ENCODE measurements around the gene THG1L. TPM values are rescaled to one million over a fixed set of nuclear protein-coding genes. Genes with fewer than 3 reads are reported as not detected.
A peak's percentile ranks its signal among the peaks of the same experiment; 100 is the strongest.

Gene THG1L
- total and polyA plus RNA-seq, 2 donors (not counting 1 experiment from before 2014, with no cell fraction given) = 5.1 to 14.6 TPM

DNA sequence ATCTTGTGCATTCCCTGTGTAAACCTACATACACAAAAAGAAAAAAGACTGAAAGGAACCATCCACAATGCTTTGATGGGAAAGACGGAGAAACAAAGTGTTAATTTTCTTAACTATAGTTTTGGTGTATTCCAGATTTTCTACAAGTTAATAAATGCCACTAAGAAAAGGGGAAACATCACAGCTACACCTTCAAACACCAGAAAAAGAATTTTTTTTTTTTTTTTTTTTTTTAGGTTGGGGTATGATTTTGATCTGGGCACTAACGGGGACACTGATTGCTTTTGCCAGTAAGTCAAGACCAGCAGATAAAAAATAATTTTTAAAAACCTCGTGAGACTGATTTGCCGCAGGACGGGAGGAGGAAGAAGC is 334 bp upstream of the THG1L start:
- ChIA-PET POLR2A (interaction anchor here (0.6 to 1.0 kb wide), 4 partner anchors 10 to 232 kb away, joined by 3 to 6 read pairs (median 4); no protein-coding TSS in a partner anchor), CTCF (interaction anchor here (0.7 to 5.9 kb wide), 8 partner anchors 10 to 299 kb away, joined by 3 to 46 read pairs (median 5); partner anchors contain the start of gene LSM11)
- Histone ChIP-seq H3K9me3 (ENCODE audit: control extremely low read depth in 1 of 3, control insufficient read depth in 2 of 3, insufficient read depth in 1 of 3, low read length in 2 of 3) (no peaks in the 10 kb centered on the region), H3K4me1 (ENCODE audit: control insufficient read depth in 2 of 2, insufficient read depth in 2 of 2, low read length in 2 of 2) (peaks cover 21 to 26% of the 10 kb centered on the region in 2 donors), H3K27ac (ENCODE audit: low read length in 2 of 2) (peak overlapping the region; percentile 92 to 94), H3K36me3 (replicated peaks in 1 of 2; ENCODE audit: control extremely low read depth in 1 of 2, control insufficient read depth in 1 of 2, extremely low read depth in 1 of 2, insufficient read depth in 2 of 2, low read length in 1 of 2) (peaks cover 5 to 21% of the 10 kb centered on the region in 2 experiments), H4K20me1 (ENCODE audit: control insufficient read depth, insufficient read depth, low read length, poor library complexity, severe bottlenecking) (no peaks in the 10 kb centered on the region), H2AFZ (ENCODE audit: insufficient read depth, low read depth, low read length, poor library complexity, severe bottlenecking) (peak overlapping the region; percentile 83), H3K4me3 (ENCODE audit: control extremely low read depth in 1 of 5, extremely low read depth in 1 of 5, insufficient read depth in 1 of 5, low read depth in 2 of 5, low read length in 4 of 5) (peak overlapping the region; percentile 67 to 94 (median 93)), H3K4me2 (replicated peaks; ENCODE audit: low read depth, low read length, poor library complexity, severe bottlenecking) (peak overlapping the region; percentile 73), H3K9ac (ENCODE audit: low read length) (peak overlapping the region; percentile 74), H3K79me2 (ENCODE audit: control insufficient read depth, insufficient read depth, low read length) (no peaks in the 10 kb centered on the region), H3K27me3 (replicated peaks in 1 of 4; ENCODE audit: control extremely low read depth in 1 of 4, control insufficient read depth in 3 of 4, insufficient read depth in 4 of 4, low read length in 3 of 4) (no peaks in the 10 kb centered on the region)
- no peak for ATAC-seq (ENCODE audit: low read depth)
- no peak for DNase-seq
- Mint-ChIP-seq H3K9me3 (ENCODE audit: insufficient read depth) (no peaks in the 10 kb centered on the region), H3K27me3 (no peaks in the 10 kb centered on the region), H3K27ac (peak overlapping the region; percentile 99), H3K4me1 (peaks cover 35% of the 10 kb centered on the region), H3K4me3 (peak overlapping the region; percentile 98)
- TF ChIP-seq EZH2 (IDR thresholded peaks at IDR 0.05; ENCODE audit: borderline replicate concordance, insufficient read depth, low read depth, low read length, poor library complexity, severe bottlenecking) = no peak
- TF ChIP-seq, protein P1, sequence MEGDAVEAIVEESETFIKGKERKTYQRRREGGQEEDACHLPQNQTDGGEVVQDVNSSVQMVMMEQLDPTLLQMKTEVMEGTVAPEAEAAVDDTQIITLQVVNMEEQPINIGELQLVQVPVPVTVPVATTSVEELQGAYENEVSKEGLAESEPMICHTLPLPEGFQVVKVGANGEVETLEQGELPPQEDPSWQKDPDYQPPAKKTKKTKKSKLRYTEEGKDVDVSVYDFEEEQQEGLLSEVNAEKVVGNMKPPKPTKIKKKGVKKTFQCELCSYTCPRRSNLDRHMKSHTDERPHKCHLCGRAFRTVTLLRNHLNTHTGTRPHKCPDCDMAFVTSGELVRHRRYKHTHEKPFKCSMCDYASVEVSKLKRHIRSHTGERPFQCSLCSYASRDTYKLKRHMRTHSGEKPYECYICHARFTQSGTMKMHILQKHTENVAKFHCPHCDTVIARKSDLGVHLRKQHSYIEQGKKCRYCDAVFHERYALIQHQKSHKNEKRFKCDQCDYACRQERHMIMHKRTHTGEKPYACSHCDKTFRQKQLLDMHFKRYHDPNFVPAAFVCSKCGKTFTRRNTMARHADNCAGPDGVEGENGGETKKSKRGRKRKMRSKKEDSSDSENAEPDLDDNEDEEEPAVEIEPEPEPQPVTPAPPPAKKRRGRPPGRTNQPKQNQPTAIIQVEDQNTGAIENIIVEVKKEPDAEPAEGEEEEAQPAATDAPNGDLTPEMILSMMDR (IDR thresholded peaks at IDR 0.05) = no peak
- no CpG with 5 or more reads among the region's 5 CpGs for WGBS (ENCODE audit: insufficient coverage)
- intact Hi-C loops (cut with micrococcal nuclease) = loop anchor here (1.0 to 5.0 kb wide), 6 partner anchors 12 to 1476 kb away; partner anchors contain the start of genes LSM11 and RNF145

DNA sequence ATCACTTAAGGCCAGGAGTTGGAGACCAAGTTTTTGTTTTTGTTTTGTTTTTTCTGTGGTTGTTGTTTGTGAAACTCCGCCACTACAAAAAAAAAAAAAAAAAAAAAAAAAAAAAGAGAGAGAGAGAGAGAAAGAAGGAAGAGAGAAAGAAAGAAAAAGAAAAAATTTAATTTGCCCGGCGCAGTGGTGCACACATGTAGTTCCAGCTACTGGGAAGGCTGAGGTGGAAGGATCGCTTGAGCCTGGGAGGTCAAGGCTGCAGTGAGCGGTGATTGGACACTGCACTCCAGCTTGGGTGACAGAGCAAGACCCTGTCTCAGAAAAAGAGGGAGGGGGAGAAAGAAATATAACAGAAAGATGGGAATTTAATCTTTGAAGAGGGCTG is 902 bp downstream of the THG1L start:
- CTCF ChIA-PET = interaction anchor here (0.9 to 5.9 kb wide), 7 partner anchors 9 to 404 kb away, joined by 3 to 46 read pairs (median 6); partner anchors contain the start of gene LSM11

More for the DNA sequence above, 902 bp downstream of the THG1L start:
- TF ChIP-seq, protein P1 (IDR thresholded peaks at IDR 0.05) = no peak
- no peak for TF ChIP-seq EZH2 (IDR thresholded peaks at IDR 0.05; ENCODE audit: borderline replicate concordance, insufficient read depth, low read depth, low read length, poor library complexity, severe bottlenecking)
- Histone ChIP-seq H4K20me1 (ENCODE audit: control insufficient read depth, insufficient read depth, low read length, poor library complexity, severe bottlenecking) (no peaks in the 10 kb centered on the region), H3K27me3 (replicated peaks in 1 of 4; ENCODE audit: control extremely low read depth in 1 of 4, control insufficient read depth in 3 of 4, insufficient read depth in 4 of 4, low read length in 3 of 4) (no peaks in the 10 kb centered on the region), H3K79me2 (ENCODE audit: control insufficient read depth, insufficient read depth, low read length) (no peaks in the 10 kb centered on the region), H3K27ac (ENCODE audit: low read length in 2 of 2) (peak overlapping the region; percentile 92 to 94), H3K9me3 (ENCODE audit: control extremely low read depth in 1 of 3, control insufficient read depth in 2 of 3, insufficient read depth in 1 of 3, low read length in 2 of 3) (no peaks in the 10 kb centered on the region), H3K4me1 (ENCODE audit: control insufficient read depth in 2 of 2, insufficient read depth in 2 of 2, low read length in 2 of 2) (peaks cover 21 to 26% of the 10 kb centered on the region in 2 donors), H3K4me3 (ENCODE audit: control extremely low read depth in 1 of 5, extremely low read depth in 1 of 5, insufficient read depth in 1 of 5, low read depth in 2 of 5, low read length in 4 of 5) (peak overlapping the region; percentile 67 to 94 (median 93)), H2AFZ (ENCODE audit: insufficient read depth, low read depth, low read length, poor library complexity, severe bottlenecking) (peak overlapping the region; percentile 83), H3K9ac (ENCODE audit: low read length) (peak overlapping the region; percentile 74), H3K4me2 (replicated peaks; ENCODE audit: low read depth, low read length, poor library complexity, severe bottlenecking) (peak overlapping the region; percentile 73), H3K36me3 (replicated peaks in 1 of 2; ENCODE audit: control extremely low read depth in 1 of 2, control insufficient read depth in 1 of 2, extremely low read depth in 1 of 2, insufficient read depth in 2 of 2, low read length in 1 of 2) (peaks cover 5 to 21% of the 10 kb centered on the region in 2 experiments)
- H3K4me3 Mint-ChIP-seq = peak overlapping the region; percentile 98
- no peaks in the 10 kb centered on the region for H3K9me3 Mint-ChIP-seq (ENCODE audit: insufficient read depth)
- peaks cover 30% of the 10 kb centered on the region for H3K4me1 Mint-ChIP-seq
- H3K27me3 Mint-ChIP-seq = no peaks in the 10 kb centered on the region
- DNase-seq (no peak), ATAC-seq (ENCODE audit: low read depth) (no peak)
- intact Hi-C loops (cut with micrococcal nuclease) = loop anchor here (5.0 kb wide), 1 partner anchor 1475 kb away; the partner anchor contains the start of gene RNF145
- 100% methylated on average over 3 of the region's 5 CpGs for WGBS (ENCODE audit: insufficient coverage)
- peak overlapping the region; percentile 99 for H3K27ac Mint-ChIP-seq
- POLR2A ChIA-PET = no interaction called here

All from B cell (primary cell).